ENCODE data around the gene CSTF2T. TPM values are rescaled to one million over a fixed set of nuclear protein-coding genes. Genes with fewer than 3 reads are reported as not detected.

CSTF2T gene
- 20.0 and 20.8 TPM in 2 replicates for total RNA-seq

GRCh38 chr10:51699475-51700227 is at the start of gene CSTF2T:
TSS of gene CSTF2T (minus strand) at chr10:51699595. CDS start at chr10:51699549, 46 bp downstream.

